GM18499 (cell line): Measurements from ENCODE around the gene AP1M2.
"Not testable (repeated sequence)": the region's sequence is repeated elsewhere in the genome, so short reads cannot be mapped to it uniquely, and the experiment has no call there.

Experiments
- ATAC-seq: cut with Tn5 transposase; IDR thresholded peaks from one replicate; pipeline ENCODE4 v1.9.1; 2021; ENCODE audit warnings: moderate number of reproducible peaks; ENCODE audit not compliant: insufficient read depth, unreplicated experiment

Gene AP1M2

GRCh38 chr19:10543420-10544241 lies 43.5 kb downstream of the AP1M2 start, which contains the start of gene ATG4D:
ATG4D (plus strand) TSS chr19:10543904; CDS start chr19:10544091, 187 bp downstream.
- no peak for ATAC-seq

- no peak for ATAC-seq
Measured at GRCh38 chr19:10543059-10543419, 44.1 kb downstream of the AP1M2 start.

- ATAC-seq, result not testable (repeated sequence)
Measured at GRCh38 chr19:10539016-10539415, 48.1 kb downstream of the AP1M2 start.

GRCh38 chr19:10538204-10538983 lies 48.7 kb downstream of the AP1M2 start:
- ATAC-seq, result no peak

GRCh38 chr19:10537668-10538067 lies 49.4 kb downstream of the AP1M2 start:
- ATAC-seq, result no peak

- ATAC-seq, result no peak
Measured at GRCh38 chr19:10535613-10536012, 51.5 kb downstream of the AP1M2 start.

GRCh38 chr19:10533646-10534386 lies 53.3 kb downstream of the AP1M2 start:
- no peak for ATAC-seq

- no peak for ATAC-seq
Measured at GRCh38 chr19:10532457-10532856, 54.7 kb downstream of the AP1M2 start.

- not testable (repeated sequence) for ATAC-seq
Measured at GRCh38 chr19:10526887-10527286, 60.2 kb downstream of the AP1M2 start.

- ATAC-seq, result no peak
Measured at GRCh38 chr19:10525636-10526035, 61.5 kb downstream of the AP1M2 start.

- ATAC-seq, result no peak
Measured at GRCh38 chr19:10523135-10523636, 63.9 kb downstream of the AP1M2 start.
